NCI-H2227 treated with DMSO at 0.1 percent for 48 hours (cell line): Measurements from ENCODE around the gene FASN.
A peak's percentile ranks its signal among the peaks of the same experiment; 100 is the strongest.
"Not testable (repeated sequence)": the region's sequence is repeated elsewhere in the genome, so short reads cannot be mapped to it uniquely, and the experiment has no call there.

Experiments used
- DNase-seq: peaks from one replicate; lab custom pipeline; 2025; lab: John Stamatoyannopoulos, UW

Gene FASN

DNA sequence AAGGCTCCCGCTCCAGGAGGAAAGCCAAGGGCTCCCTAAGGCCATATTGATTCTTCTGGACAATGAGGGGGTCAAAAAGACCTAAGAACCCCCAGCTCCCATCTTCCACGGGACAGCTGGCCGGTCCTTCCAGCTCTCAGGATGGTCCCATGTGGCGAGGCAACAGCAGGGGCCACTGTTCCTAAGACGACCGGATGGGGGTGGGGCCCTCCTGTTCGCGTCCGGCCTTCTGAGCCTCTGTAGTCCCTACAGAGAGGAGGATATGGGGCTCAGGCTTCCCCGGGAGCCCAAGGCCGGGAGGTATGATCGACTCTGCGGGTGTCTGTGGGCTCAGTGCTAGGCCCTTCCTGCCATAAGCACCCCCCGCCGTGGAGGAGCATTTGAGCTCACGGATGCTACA lies 54.5 kb downstream of the FASN start:
- no peak for DNase-seq

GRCh38 chr17:82042649-82043048 lies 55.4 kb downstream of the FASN start:
- no peak for DNase-seq

DNA sequence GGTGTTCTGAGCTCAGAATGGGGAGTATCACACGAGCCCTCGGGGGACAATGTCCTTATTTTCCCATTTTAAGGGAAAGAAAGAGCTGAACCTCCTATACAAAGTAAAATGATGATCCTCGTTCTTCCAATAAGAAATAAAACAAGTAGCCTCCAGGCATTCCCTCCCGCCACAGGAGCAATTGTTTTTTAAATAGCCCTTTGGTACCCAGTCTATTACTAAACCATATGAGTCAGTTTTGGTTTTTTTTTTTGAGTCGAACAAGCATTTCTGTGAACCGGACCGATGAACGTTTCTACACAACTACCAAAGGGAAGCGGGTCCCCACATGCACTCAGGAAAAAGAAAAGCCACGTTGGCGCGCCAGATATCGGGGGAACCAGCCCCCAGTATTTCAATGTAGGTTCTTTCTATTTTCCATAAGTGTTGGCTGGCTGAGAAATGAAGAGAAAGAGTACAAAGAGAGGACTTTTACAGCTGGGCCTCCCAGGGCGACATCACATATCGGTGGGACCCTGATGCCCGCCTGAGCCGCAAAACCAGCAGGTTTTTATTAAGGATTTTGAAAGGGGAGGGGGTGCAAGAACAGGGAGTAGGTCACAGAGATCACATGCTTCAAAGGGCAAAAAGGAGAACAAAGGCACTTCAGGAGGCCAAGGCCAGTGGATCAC lies 56.8 kb downstream of the FASN start:
- DNase-seq: no peak

DNA sequence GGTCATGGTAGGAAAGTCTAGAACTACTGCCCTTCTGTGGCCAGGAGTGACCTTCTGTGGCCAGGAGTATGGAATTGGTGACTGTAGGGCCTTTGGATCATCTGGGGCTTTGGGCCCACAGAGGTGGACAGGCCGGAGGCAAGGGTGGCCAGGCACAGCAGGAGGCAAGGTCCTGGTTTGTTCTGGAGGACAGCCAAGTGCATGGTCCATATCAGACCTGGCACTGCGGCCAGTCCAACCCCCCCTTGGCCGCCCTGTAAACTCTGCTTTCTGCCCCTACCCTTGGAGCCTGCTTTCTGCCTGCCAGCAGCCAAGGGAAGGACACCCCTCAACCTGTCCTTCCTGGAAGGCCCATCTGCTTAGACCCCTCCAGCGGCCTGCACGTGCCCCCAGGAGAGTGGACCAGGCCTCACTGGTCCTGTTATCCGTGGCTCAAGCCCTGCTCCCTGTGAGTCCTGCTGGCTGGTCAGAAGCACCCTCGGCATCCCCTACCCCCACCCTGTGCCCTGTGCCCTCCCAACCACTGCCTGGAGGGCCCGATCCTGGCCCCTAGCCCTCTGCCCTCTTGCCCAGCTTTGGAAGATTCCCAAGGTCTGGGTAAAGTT lies 58.2 kb downstream of the FASN start:
- DNase-seq: no peak

GRCh38 chr17:82038796-82039409 lies 59.1 kb downstream of the FASN start:
- not testable (repeated sequence) for DNase-seq

GRCh38 chr17:82037889-82038195 lies 60.2 kb downstream of the FASN start:
- DNase-seq: no peak

DNA sequence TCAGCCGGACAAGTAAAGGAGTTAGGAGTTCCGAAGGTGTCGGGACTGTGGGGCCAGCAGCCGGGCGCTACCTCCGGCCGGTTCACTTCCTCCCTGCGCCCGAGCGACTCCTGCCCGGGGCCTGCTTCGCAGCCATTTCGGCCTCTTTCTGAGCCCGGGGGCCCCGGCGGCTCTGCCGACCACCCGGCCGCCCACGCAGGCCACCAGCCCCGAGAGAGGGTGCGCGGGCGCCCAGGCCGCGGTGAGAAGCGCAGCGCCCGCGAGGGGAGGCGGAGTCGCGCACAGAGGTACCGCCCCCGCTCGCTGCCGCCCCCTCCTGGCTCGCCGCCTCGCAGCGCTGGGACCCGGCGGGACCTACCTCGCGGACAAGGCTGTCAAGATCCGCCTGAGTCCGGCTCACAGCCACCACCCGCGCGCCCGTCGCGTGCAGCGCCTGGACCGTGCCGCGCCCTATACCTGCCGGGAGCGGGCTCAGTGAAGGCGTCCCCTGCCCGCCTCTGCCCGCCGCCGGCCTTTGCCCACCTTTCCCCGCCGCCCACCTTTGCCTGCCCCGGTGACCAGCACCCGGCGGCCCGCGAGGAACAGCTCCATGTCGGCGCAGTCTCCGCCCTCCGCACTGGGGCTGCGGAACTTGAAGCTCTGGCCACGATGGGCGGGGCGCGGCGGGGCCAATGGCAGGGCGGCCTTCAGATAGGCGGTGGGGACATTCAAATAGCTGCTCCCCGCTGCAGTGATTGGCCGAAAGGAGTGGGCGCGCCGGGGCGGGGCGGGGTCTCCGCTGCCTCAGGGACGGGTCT lies 60.7 kb downstream of the FASN start, which contains the start of gene DCXR:
DCXR (minus strand) TSS at position 606 of the 797 bp plus-strand sequence; CDS start at position 591, 15 bp downstream.
- peak; percentile 93 for DNase-seq

GRCh38 chr17:82036634-82037091 lies 61.4 kb downstream of the FASN start:
- DNase-seq: no peak

GRCh38 chr17:82035956-82036633 lies 61.9 kb downstream of the FASN start:
- no peak for DNase-seq

GRCh38 chr17:82035488-82035887 lies 62.5 kb downstream of the FASN start:
- DNase-seq: no peak

DNA sequence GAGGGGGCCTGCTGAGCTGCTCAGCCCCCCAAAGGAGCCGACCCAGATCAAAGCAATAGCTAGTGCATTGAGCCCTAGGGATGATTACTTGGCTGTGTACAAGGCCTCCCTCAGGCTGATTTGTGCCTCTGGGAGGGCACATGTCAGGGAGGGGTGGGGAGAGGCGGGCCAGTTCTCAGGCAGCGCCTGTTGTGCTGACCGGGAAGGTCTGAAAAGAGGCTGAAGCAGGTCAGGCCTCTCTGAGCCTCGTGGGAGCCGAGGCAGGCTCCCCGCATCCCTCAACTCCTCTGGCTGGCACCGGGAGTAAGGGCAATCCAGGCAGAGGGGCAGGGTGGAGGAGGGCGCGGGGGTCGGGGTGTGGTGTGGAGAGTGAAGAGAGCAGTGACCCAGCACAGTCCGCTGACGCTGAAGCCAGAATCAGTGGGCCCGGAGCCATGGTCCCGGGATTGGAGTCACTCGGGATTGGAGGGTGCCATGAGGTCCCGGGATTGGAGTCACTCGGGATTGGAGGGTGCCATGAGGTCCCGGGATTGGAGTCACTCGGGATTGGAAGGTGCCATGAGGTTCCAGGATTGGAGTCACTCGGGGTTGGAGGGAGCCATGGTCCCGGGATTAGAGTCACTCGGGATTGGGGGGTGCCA lies 63.5 kb downstream of the FASN start:
- DNase-seq: no peak

GRCh38 chr17:82033359-82034085 lies 64.5 kb downstream of the FASN start:
- no peak for DNase-seq

DNA sequence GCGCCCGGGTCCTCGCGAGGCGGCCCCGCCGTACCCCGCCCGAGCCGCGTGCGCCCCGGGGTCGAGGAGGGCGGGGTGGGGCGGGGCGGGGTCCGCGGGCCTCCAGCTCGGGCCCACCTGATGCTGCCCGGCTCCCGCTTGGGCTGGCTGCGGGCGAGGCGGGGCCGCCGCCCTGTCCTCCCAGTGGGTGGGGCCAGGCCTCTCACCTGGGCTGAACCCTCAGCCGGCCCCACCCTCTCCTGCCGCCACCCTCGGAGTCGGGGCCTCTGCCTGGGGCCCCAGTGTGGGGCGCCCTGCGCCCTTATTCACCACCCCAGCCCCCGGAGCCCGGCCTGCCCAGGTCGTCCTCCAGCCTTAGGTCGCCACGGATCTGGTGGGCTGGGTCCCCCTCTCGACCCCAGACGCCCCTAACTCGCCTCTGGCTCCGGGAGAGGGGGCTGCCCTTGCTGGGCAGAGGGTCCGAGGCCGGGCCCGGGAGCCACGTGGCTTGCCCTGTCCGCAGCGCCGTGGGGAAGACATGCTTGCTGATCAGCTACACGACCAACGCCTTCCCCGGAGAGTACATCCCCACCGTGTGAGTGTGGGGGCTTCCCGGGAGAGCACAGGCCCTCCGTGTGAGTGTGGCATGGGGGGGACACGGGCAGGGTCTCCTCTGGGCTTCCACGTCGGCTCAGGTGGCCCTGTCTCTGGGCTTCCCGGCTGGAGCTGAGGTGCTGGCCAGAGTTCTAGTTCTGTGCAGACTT lies 66.0 kb downstream of the FASN start:
- DNase-seq: no peak

DNA sequence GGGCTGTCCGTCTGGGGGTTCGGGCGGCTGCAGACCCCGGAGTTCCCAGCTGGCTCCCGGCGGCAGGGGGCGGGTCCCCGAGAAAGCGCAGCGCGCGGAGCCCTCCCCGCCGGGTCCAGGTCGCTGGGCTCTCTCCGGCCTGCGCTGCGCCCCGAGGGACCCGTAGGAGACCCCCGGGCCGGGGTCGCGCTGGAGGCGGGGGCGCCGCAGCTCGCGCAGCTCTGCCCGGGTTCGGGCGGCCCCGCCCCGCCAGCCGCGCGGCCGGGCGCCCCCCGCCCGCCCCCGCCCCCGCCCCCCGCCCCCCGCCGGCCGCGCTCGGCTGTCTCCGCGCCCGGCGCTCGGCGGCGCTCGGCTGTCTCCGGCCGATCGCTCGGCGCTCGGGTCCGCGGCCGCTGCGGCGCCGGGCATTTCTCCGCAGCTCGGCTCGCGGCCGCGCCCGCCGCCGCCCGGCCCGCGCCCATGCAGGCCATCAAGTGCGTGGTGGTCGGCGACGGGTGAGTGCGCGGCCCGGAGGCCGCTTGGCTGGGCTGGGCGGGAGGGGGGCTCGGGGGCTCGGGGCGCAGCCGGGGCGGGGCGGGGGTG lies 66.6 kb downstream of the FASN start, which contains the start of gene RAC3:
RAC3 (plus strand) TSS at position 376 of the 582 bp plus-strand sequence; CDS start at position 460, 84 bp downstream.
- peak; percentile 28 for DNase-seq

- DNase-seq: peak; percentile 75
These were observed 67.3 kb downstream of the FASN start for GRCh38 chr17:82030470-82031302.

DNA sequence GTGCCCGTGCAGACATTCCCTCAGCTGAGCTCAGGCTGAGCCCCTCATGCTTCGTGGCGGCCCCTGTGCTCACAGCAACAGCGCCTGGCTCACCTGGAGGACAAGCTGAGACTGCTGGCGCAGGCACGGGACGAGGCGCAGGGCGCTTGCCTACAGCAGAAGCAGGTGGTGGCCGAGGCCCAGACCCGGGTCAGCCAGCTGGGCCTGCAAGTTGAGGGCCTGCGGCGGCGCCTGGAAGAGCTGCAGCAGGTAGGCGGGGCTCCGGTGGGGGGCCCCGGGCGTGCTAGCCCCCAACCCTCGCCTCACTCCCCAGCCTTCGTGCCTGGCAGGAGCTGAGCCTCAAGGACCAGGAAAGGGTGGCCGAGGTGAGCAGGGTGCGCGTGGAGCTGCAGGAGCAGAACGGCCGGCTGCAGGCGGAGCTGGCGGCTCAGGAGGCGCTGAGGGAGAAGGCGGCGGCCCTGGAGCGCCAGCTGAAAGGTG lies 68.0 kb downstream of the FASN start:
- DNase-seq: no peak

- no peak for DNase-seq
These were observed 68.6 kb downstream of the FASN start for GRCh38 chr17:82029391-82029790.

DNA sequence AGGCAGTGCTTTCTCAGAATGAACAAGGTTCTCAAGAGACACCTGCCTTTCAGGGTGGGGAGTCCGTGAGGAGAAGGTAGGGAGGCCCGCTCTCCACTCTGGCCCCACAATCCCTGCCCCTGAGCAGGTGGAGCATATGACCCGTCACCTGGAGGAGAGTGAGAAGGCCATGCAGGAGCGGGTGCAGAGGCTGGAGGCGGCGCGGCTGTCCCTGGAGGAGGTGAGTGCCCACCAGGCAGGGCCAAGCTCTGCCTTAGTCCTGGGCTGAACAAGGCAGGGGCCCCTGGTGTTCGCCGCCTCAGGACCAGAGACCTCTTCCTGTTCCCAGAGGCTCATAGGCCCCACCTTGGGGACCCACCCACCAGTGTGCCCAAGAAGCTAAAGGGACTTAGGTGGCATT lies 69.1 kb downstream of the FASN start:
- no peak for DNase-seq
